GM12873 (cell line): ENCODE results near the gene MAML2.

Source experiments
- TF ChIP-seq, protein P1 (sequence below): IDR thresholded peaks from 2 replicates; pipeline ENCODE4 v1.5.1; 2012; ENCODE audit warnings: low read depth, mild to moderate bottlenecking, moderate library complexity, low read length, control low read depth; ENCODE audit not compliant: insufficient read depth; ENCODE audit errors: missing control alignments

Gene MAML2

GRCh38 chr11:96232132-96232531 is 110.9 kb downstream of the MAML2 start:
- TF ChIP-seq, protein P1, sequence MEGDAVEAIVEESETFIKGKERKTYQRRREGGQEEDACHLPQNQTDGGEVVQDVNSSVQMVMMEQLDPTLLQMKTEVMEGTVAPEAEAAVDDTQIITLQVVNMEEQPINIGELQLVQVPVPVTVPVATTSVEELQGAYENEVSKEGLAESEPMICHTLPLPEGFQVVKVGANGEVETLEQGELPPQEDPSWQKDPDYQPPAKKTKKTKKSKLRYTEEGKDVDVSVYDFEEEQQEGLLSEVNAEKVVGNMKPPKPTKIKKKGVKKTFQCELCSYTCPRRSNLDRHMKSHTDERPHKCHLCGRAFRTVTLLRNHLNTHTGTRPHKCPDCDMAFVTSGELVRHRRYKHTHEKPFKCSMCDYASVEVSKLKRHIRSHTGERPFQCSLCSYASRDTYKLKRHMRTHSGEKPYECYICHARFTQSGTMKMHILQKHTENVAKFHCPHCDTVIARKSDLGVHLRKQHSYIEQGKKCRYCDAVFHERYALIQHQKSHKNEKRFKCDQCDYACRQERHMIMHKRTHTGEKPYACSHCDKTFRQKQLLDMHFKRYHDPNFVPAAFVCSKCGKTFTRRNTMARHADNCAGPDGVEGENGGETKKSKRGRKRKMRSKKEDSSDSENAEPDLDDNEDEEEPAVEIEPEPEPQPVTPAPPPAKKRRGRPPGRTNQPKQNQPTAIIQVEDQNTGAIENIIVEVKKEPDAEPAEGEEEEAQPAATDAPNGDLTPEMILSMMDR = no peak

DNA sequence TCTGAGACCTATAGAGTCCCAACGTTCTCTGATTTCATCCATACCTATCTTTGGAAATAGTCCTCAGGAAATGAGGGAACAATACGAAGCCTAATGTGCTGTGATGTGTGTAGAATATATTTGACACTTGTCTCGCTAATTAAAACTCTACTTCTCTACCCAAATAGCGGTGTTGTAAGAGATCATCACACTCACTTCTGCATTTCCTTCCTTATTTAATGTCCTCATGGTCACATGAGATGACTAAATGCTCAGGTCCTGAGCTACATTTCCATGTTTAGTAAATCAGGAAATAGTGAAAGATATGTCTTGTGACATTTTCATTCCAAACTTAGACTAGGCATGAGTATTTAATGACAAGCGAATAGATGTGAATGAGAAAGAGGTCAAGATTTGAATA is 112.3 kb downstream of the MAML2 start:
- TF ChIP-seq, protein P1 = no peak

DNA sequence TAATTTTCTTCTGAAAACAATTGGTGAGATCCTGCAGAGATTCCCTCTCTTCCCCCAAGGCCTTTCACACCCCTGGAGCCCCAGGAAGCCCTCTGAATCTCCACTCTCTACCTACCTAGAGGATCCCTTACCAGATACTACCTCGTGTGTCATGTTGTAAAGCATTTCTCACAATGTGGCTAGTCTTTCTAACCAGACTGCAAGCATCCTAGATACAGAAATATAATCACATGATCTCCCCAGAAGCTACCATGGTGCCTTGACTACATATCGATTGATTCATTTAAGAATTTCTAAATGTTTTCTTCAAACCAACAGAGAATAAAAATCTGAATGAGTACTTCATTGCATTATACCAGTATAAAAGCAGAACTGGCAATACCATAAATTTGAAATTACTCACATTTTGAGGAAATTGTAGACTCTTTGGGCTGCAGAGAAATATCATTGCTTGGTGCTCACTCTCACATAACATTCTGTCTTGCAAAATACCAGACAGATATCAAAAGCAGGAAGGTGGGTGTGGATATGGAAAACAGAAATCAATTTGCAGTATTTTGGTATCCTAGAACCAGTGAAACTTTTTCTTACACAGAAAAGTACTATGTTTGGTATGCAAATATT is 113.5 kb downstream of the MAML2 start:
- TF ChIP-seq, protein P1 = no peak

DNA sequence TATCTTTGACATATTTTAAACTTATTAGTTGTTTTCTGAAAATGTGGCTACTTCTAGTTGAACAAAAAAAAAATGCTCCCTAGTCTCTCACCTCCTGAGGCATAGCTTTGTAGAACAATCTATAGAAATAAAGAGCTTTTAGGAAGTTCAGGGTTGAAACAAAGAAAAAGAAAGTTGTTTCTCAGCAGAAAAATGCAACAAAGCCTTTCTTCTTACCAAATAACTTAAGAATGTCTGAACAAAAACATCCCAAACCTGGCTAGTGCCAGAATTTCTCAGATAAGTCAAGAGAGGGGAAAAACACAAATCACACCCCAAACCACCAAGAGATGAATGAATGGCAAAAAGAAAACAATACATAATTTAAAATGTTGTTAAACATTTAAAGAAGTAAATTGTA is 114.1 kb downstream of the MAML2 start:
- TF ChIP-seq, protein P1 = no peak

DNA sequence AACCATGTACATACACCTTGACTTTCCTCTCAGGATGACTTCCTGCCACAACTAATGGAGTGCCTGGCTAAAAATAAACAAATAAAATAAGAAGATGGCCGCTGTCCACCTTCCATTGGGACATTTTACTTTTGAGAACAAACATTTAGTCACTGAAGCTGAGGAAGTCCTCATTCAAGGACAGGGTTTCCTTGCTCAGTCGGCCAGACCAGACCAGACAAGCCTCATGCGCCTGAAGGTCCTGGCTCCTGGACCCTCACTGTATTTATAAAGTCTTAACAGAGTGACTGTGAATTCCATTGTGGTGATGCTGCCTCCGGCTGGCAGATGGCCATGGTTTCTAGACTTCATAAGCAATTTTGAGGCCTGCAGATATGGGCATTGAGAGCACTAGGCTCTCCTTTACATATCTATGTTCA is 114.5 kb downstream of the MAML2 start:
- TF ChIP-seq, protein P1 = no peak

GRCh38 chr11:96227244-96227643 is 115.8 kb downstream of the MAML2 start:
- TF ChIP-seq, protein P1 = no peak

GRCh38 chr11:96223083-96223482 is 119.9 kb downstream of the MAML2 start:
- TF ChIP-seq, protein P1 = no peak
